B cell (primary cell): ENCODE measurements around the gene LIPM.
"Not testable (repeated sequence)": the region's sequence is repeated elsewhere in the genome, so short reads cannot be mapped to it uniquely, and the experiment has no call there.

Experiments
- CTCF ChIP-seq: fragments of 200-600 bp; IDR thresholded peaks from one replicate; pipeline ENCODE4 v1.8.0; 2022; ENCODE audit warnings: antibody characterized with exemption, mild to moderate bottlenecking
- EZH2 ChIP-seq: IDR thresholded peaks from 2 replicates; pipeline ENCODE4 v1.6.1; 2012; ENCODE audit warnings: borderline replicate concordance, low read depth, mild to moderate bottlenecking, moderate library complexity, low read length; ENCODE audit not compliant: insufficient read depth, poor library complexity, severe bottlenecking

- TF ChIP-seq CTCF, EZH2: not testable (repeated sequence)
Measured at GRCh38 chr10:88837632-88838031, 35.1 kb downstream of the LIPM start.
